NB4 (cell line): ENCODE measurements around the gene CTBP2.

Experiments
- DNase-seq: peaks from one replicate; pipeline ENCODE4 v3.0.0; 2010; ENCODE audit warnings: low read depth
- H3K4me3 ChIP-seq: one replicate; pipeline ENCODE4 v1.5.1; 2011; ENCODE audit warnings: mild to moderate bottlenecking, low read depth, low read length, moderate library complexity
- MYC ChIP-seq: IDR thresholded peaks from 2 replicates; pipeline ENCODE4 v1.6.1; 2011; ENCODE audit warnings: low read depth, low read length
- POLR2A ChIP-seq: IDR thresholded peaks from 2 replicates; pipeline ENCODE4 v1.6.1; 2011; ENCODE audit warnings: mild to moderate bottlenecking; ENCODE audit not compliant: insufficient read length; ENCODE audit errors: extremely low read depth
- TF ChIP-seq, protein P1 (sequence below): IDR thresholded peaks from one replicate; pipeline ENCODE4 v1.5.1; 2012; ENCODE audit warnings: low read depth, low read length
- TF ChIP-seq, protein P2 (sequence below): IDR thresholded peaks from 2 replicates; pipeline ENCODE4 v1.6.1; 2011; ENCODE audit warnings: low read depth, low read length

CTBP2 gene

DNA sequence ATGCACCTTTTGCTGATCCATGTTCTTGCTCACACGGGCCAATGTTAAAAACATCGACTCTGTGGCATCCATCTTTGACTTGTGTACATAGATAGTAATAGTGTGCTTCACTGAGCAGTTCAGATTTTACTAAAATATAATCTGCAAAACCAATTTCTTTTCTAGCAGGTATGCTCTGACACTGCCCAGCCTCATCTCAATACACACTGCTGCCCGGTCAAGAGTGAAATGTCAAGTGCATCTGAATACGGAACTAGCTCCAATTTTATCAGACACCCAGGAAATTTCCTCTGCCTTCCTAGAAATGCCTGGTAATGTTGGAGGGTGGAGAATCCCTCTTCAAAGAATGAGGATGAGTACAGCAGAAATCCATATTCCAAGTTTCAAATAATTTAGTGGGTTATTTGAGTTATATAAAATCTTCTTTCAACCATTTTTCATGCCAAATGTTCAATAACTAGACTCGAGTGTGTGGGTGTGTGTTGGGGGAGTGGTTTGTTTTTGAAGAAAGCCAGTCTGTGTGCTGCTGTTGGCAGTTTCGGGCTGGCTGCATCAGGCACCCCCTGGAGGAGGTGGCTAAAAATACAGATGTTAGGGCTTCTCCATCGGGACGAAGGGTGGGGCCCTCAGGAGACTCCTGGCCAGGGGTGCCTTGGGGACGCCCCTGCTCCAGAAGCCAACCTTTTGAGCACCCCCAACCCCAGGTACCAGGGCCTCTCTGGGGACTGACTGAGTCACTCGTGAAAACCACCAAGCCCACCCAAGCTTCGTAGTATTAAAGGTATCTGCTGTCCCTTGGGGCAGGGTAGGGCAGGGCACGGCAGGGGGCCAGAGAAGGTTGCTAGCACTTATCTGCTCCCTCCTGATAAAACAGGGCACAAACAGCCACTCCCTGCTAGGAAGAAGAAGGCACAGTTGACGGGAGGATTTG is 15.4 kb downstream of the CTBP2 start:
- no peak for TF ChIP-seq MYC
- TF ChIP-seq, protein P1, sequence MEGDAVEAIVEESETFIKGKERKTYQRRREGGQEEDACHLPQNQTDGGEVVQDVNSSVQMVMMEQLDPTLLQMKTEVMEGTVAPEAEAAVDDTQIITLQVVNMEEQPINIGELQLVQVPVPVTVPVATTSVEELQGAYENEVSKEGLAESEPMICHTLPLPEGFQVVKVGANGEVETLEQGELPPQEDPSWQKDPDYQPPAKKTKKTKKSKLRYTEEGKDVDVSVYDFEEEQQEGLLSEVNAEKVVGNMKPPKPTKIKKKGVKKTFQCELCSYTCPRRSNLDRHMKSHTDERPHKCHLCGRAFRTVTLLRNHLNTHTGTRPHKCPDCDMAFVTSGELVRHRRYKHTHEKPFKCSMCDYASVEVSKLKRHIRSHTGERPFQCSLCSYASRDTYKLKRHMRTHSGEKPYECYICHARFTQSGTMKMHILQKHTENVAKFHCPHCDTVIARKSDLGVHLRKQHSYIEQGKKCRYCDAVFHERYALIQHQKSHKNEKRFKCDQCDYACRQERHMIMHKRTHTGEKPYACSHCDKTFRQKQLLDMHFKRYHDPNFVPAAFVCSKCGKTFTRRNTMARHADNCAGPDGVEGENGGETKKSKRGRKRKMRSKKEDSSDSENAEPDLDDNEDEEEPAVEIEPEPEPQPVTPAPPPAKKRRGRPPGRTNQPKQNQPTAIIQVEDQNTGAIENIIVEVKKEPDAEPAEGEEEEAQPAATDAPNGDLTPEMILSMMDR: peak; percentile 50
- no peak overlapping the region for H3K4me3 ChIP-seq
- DNase-seq: peak; percentile 76

DNA sequence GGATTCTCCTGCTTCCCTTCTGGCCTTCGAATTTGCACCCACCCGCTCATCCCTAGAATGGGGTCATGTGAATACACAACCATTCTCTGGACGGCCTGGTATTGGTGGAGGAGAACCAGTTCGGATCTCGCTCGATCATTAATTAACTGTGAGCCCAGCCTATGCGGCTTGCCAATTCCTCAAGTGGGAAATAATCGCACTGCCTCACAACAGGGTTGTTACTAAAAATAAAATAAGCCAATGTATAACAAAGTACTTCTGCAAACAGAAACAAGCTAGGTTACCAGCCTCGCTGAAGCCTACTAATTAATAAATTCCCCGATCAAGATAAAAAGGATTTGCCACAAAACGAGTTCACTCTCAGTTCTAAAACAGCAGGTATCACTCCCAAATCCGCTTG is 16.2 kb downstream of the CTBP2 start:
- H3K4me3 ChIP-seq: no peak overlapping the region
- DNase-seq: no peak
- TF ChIP-seq, protein P2, sequence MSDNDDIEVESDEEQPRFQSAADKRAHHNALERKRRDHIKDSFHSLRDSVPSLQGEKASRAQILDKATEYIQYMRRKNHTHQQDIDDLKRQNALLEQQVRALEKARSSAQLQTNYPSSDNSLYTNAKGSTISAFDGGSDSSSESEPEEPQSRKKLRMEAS: no peak
- TF ChIP-seq MYC: no peak
- TF ChIP-seq, protein P1: no peak
- TF ChIP-seq POLR2A: no peak

DNA sequence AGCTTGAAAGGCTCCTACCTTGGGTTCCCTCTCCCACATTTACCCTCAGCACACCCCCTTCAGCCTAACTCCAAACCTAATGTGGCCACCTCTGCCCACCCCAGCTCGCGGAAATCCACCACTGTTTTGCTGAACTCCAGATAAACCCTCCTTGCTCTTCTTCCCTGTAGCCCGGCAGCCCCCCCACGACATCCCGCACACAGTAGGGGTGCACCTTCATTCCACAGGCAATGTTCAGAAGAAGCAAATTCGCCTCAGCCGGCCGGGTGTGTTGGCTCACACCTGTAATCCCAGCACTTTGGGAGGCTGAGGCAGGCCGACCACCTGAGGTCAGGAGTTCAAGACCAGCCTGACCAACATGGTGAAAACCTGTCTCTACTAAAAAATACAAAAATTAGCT is 17.4 kb downstream of the CTBP2 start:
- DNase-seq: no peak
- no peak overlapping the region for H3K4me3 ChIP-seq
- TF ChIP-seq MYC: no peak
- TF ChIP-seq, protein P1: no peak
- TF ChIP-seq, protein P2: no peak
- no peak for TF ChIP-seq POLR2A

DNA sequence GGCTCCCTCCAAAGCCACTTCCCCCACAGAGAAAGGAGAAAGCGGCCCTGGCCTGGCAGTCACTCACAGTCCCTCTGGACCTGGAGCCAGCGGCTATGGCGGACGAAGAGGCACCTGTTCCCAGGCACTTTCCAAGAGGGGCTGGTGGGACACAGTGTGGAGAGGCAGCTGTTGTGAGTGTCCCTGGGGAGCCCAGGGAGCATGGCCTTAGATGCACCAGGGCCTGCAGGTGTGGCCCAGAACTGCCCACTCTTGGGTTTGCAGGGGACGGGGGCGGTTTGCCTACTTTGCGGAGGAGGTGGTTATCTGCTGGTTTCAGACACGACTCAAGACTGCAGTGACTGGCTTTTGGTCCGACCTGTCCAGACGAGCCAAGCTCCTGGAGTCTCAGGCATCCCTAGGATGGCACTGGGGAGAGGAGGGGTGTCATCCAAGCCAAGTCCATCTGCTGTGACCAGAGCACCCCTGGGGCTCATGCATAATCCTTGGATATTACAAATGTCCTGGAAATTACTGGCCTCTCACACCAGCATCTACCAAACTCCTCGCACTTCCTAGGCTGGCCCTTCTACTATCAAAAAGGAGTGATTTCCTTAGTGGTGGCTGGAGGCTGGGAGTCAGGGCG is 18.4 kb downstream of the CTBP2 start:
- DNase-seq: no peak
- TF ChIP-seq, protein P2: no peak
- TF ChIP-seq, protein P1: no peak
- TF ChIP-seq POLR2A (no peak), MYC (no peak)

DNA sequence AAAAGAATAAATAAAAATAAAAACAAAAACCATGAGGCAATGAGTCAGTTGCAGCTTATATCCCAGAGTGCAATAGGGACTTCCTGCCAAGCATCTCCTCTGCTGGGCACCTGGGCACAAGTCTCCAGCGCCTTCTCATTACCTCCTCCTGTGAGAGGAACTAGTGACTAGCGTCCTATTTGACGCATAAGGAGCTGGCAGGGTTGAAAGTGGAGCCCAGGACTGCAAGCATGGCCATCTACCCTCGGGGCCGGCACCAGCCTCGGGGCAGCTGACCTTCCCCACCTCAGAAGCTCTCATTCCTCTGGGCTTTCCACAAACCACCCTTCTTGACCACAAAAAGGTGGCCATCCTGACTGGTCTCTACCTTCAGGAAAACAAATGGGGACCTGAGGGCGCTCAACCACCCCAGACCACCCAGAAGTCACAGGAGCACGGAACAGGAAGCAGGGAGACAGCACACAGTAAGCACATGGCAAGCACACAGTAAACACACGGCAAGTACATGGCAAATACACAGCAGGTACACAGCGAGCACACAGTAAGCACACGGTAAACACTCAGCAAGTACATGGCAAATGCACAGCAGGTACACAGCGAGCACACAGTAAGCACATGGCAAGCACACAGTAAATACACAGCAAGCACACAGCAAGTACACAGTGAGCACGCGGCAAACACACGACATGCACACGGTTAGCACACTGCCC is 19.1 kb downstream of the CTBP2 start:
- no peak overlapping the region for H3K4me3 ChIP-seq
- TF ChIP-seq, protein P1: no peak
- TF ChIP-seq, protein P2: no peak; the same call in 1 of the 2 replicates
- TF ChIP-seq MYC (no peak), POLR2A (no peak)
- DNase-seq: no peak

More for the DNA sequence above, 18.4 kb downstream of the CTBP2 start:
- no peak overlapping the region for H3K4me3 ChIP-seq
